GM13976 (cell line): ENCODE data around the gene ABCB9.

Experiments
- DNase-seq: peaks from one replicate; pipeline ENCODE4 v3.0.0; 2012; ENCODE audit warnings: low spot score
- in situ Hi-C: fragments of 300-500 bp; cut with MboI; formaldehyde crosslinking; loops from one replicate; pipeline ENCODE4 v1.12.0; 2022; ENCODE audit warnings: low sequenced_read_pairs, mixed read lengths, inconsistent platforms; ENCODE audit not compliant: unreplicated experiment
- TF ChIP-seq, protein P1 (sequence below): IDR thresholded peaks from 2 replicates; pipeline ENCODE4 v1.5.1; 2012; ENCODE audit warnings: borderline replicate concordance, mild to moderate bottlenecking; ENCODE audit not compliant: insufficient read depth; ENCODE audit errors: extremely low read depth, missing control alignments, control extremely low read depth

The ABCB9 gene

GRCh38 chr12:122990561-122990960 is 24.3 kb upstream of the ABCB9 start:
- no peak for DNase-seq
- in situ Hi-C loops: no loop called here
- TF ChIP-seq, protein P1, sequence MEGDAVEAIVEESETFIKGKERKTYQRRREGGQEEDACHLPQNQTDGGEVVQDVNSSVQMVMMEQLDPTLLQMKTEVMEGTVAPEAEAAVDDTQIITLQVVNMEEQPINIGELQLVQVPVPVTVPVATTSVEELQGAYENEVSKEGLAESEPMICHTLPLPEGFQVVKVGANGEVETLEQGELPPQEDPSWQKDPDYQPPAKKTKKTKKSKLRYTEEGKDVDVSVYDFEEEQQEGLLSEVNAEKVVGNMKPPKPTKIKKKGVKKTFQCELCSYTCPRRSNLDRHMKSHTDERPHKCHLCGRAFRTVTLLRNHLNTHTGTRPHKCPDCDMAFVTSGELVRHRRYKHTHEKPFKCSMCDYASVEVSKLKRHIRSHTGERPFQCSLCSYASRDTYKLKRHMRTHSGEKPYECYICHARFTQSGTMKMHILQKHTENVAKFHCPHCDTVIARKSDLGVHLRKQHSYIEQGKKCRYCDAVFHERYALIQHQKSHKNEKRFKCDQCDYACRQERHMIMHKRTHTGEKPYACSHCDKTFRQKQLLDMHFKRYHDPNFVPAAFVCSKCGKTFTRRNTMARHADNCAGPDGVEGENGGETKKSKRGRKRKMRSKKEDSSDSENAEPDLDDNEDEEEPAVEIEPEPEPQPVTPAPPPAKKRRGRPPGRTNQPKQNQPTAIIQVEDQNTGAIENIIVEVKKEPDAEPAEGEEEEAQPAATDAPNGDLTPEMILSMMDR: no peak

DNA sequence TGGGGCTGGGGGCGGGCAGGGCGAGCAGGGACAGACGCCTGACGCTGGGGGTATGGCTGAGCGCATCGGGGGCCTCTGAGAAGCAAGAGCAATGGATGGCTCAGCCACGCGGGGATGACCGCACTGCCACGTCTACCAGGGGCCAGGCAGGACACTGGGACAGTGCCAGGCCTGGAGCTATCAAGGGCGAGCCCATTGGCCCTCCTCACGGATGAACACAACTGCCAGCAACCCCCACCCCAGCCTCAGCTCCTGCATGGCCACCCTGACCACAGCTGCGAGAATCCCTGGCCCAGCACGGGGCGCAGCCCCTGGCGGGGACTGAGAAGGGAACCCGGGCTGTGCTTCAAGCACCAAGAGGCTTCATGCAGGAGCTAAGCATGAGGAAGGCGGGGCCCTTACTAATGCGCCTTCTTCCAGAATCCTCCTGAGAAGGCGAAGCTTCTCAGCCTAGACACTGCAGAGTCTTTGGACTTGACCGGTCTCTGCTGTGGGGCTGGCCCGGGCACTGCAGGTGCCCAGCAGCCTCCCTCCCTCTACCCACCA is 23.7 kb upstream of the ABCB9 start:
- TF ChIP-seq, protein P1: no peak
- in situ Hi-C loops: no loop called here

GRCh38 chr12:122989225-122989839 is 23.1 kb upstream of the ABCB9 start:
- TF ChIP-seq, protein P1: no peak
- in situ Hi-C loops: no loop called here
- no peak for DNase-seq

More for the DNA sequence above, 23.7 kb upstream of the ABCB9 start:
- DNase-seq: no peak

GRCh38 chr12:122988612-122989212 is 22.4 kb upstream of the ABCB9 start:
- TF ChIP-seq, protein P1: no peak
- in situ Hi-C loops: no loop called here
- no peak for DNase-seq

- no peak for DNase-seq
- in situ Hi-C loops: no loop called here
- TF ChIP-seq, protein P1: no peak
These were observed 21.8 kb upstream of the ABCB9 start for GRCh38 chr12:122988036-122988435.

- in situ Hi-C loops: no loop called here
- DNase-seq: no peak
- TF ChIP-seq, protein P1: no peak
These were observed 21.1 kb upstream of the ABCB9 start for GRCh38 chr12:122987086-122987951.
